Brain microvascular endothelial cell (primary cell): ENCODE measurements around the gene POP4.

Experiments used
- DNase-seq: peaks from one replicate; pipeline ENCODE4 v3.0.0-alpha.2; 2020
- H3K27ac ChIP-seq: fragments of 250-450 bp; sonication (Bioruptor Pico); 2 replicates; pipeline ENCODE4 v1.5.1; 2020; ENCODE audit warnings: mild to moderate bottlenecking, moderate library complexity
- H3K27me3 ChIP-seq: fragments of 250-450 bp; sonication (Bioruptor Pico); replicated peaks from 2 replicates; pipeline ENCODE4 v1.5.1; 2020; ENCODE audit warnings: mild to moderate bottlenecking
- H3K36me3 ChIP-seq: fragments of 250-450 bp; sonication (Bioruptor Pico); replicated peaks from 2 replicates; pipeline ENCODE4 v1.5.1; 2020; ENCODE audit warnings: mild to moderate bottlenecking
- H3K4me3 ChIP-seq: 2 replicates; pipeline ENCODE4 v1.5.1; 2011; ENCODE audit warnings: low read depth, mild to moderate bottlenecking, control low read depth, low read length, moderate library complexity
- CTCF ChIP-seq: IDR thresholded peaks from 2 replicates; pipeline ENCODE4 v1.5.1; 2011; ENCODE audit warnings: low read depth, mild to moderate bottlenecking, moderate library complexity, low read length, control low read depth, inconsistent platforms; ENCODE audit errors: missing control alignments
- in situ Hi-C: cut with HindIII; loops from 2 replicates; pipeline ENCODE4 v1.10.0; 2017; ENCODE audit warnings: low sequenced_read_pairs, low pct_ligation_motif_present

POP4 gene

GRCh38 chr19:29609636-29610035 lies 3.6 kb downstream of the POP4 start:
- no peak overlapping the region for H3K27ac ChIP-seq
- no peak overlapping the region for H3K4me3 ChIP-seq
- H3K36me3 ChIP-seq, result peaks cover 29% of the 10 kb centered on the region
- TF ChIP-seq CTCF, result no peak
- in situ Hi-C loops, result no loop called here
- DNase-seq, result no peak
- no peaks in the 10 kb centered on the region for H3K27me3 ChIP-seq

GRCh38 chr19:29610213-29610573 lies 4.1 kb downstream of the POP4 start:
- TF ChIP-seq CTCF, result no peak
- H3K27me3 ChIP-seq, result no peaks in the 10 kb centered on the region
- H3K4me3 ChIP-seq, result no peak overlapping the region
- H3K27ac ChIP-seq, result no peak overlapping the region
- peaks cover 32% of the 10 kb centered on the region for H3K36me3 ChIP-seq
- DNase-seq, result no peak
- in situ Hi-C loops, result no loop called here

- Histone ChIP-seq H3K27ac (peak overlapping the region; percentile 18), H3K36me3 (peaks cover 32% of the 10 kb centered on the region), H3K4me3 (no peak overlapping the region), H3K27me3 (no peaks in the 10 kb centered on the region)
- peak; percentile 76 for DNase-seq
- TF ChIP-seq CTCF, result peak; percentile 94
- in situ Hi-C loops, result no loop called here
These were observed 4.6 kb downstream of the POP4 start for GRCh38 chr19:29610574-29611271.

GRCh38 chr19:29612121-29612520 lies 6.0 kb downstream of the POP4 start:
- H3K27ac ChIP-seq, result no peak overlapping the region
- in situ Hi-C loops, result no loop called here
- no peak for DNase-seq
- no peak overlapping the region for H3K4me3 ChIP-seq
- TF ChIP-seq CTCF, result no peak
- H3K36me3 ChIP-seq, result peaks cover 34% of the 10 kb centered on the region
- no peaks in the 10 kb centered on the region for H3K27me3 ChIP-seq

- in situ Hi-C loops, result no loop called here
- H3K36me3 ChIP-seq, result peaks cover 34% of the 10 kb centered on the region
- no peak for TF ChIP-seq CTCF
- no peak overlapping the region for H3K27ac ChIP-seq
- no peak overlapping the region for H3K4me3 ChIP-seq
- no peak for DNase-seq
- no peaks in the 10 kb centered on the region for H3K27me3 ChIP-seq
These were observed 6.9 kb downstream of the POP4 start for GRCh38 chr19:29612801-29613595.
